ENCODE results near the gene ATG5.

ATG5 gene

GRCh38 chr6:106325336-106326178 is at the start of gene ATG5:
TSS of gene ATG5 (minus strand) at chr6:106325760. CDS start at chr6:106316208, 9,552 bp downstream.
- peak; percentile 100 for DNase-seq (ENCODE audit: low read depth)

DNA sequence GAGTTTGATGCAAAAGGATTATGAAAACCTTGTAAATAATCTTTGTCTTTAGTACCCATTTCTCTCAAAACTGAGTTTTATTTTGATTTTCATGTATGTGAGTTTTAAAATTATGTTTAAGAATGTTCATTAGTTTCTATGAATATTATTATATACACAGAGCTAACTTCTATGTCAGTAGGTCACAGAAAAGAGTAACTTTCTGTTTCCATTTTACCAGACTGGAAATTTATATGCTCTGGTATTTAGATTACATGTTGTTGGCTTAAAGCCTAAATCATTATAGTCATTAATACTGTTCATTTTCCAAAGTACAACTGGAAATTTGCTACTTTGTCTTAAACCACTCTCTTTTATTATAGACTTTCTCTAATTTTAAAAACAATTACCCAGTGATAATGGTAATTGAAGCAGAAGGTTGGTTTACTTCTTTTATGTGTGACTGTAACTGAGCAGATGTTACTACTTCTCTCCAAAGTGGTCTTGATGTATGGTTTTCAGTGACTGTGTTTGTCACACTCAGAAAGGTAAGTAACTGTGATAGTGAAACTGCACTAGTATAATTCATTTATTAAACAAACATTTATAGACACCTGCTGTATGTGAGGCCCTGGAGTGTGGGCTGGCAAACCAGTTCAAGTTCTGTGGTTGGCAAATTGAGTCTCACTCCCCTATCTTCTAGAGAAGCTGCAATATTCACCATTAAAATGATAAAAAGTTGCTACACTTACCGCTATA is 48.1 kb upstream of the ATG5 start:
- no peak for DNase-seq (ENCODE audit: low read depth)

DNA sequence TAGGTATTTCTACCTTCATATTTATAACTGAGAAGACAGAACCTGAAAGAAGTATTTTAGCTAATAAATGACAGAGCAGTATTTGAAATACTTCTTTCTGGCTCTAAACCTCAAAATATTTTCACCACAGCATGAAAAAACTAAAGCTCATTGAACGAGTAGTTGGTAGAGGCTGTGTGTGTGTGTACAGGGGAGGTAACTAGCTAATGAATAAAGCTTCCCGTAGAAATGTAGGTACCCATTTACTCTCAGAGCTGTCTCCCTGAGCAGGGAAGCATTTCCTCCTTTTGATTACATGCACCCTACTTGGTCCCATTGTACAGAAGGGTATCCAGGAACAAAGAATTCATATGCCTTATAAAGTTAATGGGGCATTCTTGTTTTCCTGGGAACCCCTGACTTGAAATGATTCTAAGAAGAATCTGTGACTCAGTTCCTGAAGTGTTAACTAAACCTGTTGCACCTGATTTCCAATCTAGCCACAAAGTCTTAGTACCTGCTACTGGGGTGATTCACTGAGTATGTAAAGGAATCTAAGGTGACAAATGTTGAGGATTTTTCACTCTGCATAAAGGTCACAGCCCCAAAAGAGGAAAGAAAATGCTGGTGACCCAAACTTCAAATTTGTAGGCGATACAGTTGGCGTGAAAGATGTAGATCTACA is 47.4 kb upstream of the ATG5 start:
- DNase-seq (ENCODE audit: low read depth), result no peak

GRCh38 chr6:106370639-106371038 is 45.1 kb upstream of the ATG5 start:
- no peak for DNase-seq (ENCODE audit: low read depth)

DNA sequence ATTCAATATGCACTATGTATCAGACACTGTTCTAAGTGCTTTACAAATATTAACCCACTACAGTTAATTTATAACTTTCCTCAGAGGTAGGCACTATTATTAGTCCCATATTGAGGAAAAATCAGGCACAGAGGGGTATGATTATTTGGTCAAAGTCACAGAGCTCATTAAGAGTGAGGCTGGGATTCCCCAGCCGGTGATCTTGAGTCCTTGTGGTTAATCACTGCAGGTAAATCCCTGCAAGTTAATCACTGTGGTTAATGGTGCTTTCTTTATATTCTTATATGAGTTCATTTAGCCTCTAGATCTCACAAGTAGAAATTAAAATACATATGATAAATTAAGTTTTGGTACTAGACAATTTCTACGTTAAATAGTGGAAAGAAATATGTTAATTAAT is 44.2 kb upstream of the ATG5 start:
- DNase-seq (ENCODE audit: low read depth), result no peak

GRCh38 chr6:106363401-106364138 is 38.0 kb upstream of the ATG5 start:
- DNase-seq (ENCODE audit: low read depth), result no peak

DNA sequence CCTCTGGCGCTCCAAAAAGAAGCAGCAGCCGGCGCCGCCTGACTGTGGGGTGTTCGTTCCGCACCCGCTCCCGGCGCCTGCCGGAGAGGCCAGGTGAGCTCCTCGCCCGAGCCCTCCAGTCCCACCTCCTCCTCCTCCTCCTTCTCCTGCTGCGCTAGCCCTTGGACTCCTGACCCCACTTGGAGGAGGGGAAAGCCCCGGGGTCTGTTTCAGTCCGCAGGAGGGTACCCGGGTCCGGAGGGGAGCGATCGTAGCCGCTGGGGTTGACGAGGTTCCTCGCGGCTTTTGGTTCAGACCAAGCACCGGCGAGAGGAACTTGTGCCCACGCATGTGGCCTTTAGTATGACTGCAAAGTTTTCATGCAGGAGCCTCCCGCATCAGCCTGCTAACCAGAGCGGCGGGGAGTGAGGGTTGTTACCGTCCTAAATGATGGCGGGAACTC is 35.5 kb upstream of the ATG5 start:
- no peak for DNase-seq (ENCODE audit: low read depth)

GRCh38 chr6:106360410-106360988 is 34.9 kb upstream of the ATG5 start, which contains the start of gene CRYBG1:
TSS of gene CRYBG1 (plus strand) at chr6:106360717. CDS start at chr6:106360909, 192 bp downstream.
- DNase-seq (ENCODE audit: low read depth), result no peak

GRCh38 chr6:106359959-106360409 is 34.4 kb upstream of the ATG5 start:
- no peak for DNase-seq (ENCODE audit: low read depth)

- DNase-seq (ENCODE audit: low read depth), result no peak
These were observed 30.8 kb upstream of the ATG5 start for GRCh38 chr6:106356378-106356777.

GRCh38 chr6:106347219-106347618 is 21.7 kb upstream of the ATG5 start:
- DNase-seq (ENCODE audit: low read depth), result no peak

- no peak for DNase-seq (ENCODE audit: low read depth)
These were observed 13.9 kb upstream of the ATG5 start for GRCh38 chr6:106339334-106340029.

DNA sequence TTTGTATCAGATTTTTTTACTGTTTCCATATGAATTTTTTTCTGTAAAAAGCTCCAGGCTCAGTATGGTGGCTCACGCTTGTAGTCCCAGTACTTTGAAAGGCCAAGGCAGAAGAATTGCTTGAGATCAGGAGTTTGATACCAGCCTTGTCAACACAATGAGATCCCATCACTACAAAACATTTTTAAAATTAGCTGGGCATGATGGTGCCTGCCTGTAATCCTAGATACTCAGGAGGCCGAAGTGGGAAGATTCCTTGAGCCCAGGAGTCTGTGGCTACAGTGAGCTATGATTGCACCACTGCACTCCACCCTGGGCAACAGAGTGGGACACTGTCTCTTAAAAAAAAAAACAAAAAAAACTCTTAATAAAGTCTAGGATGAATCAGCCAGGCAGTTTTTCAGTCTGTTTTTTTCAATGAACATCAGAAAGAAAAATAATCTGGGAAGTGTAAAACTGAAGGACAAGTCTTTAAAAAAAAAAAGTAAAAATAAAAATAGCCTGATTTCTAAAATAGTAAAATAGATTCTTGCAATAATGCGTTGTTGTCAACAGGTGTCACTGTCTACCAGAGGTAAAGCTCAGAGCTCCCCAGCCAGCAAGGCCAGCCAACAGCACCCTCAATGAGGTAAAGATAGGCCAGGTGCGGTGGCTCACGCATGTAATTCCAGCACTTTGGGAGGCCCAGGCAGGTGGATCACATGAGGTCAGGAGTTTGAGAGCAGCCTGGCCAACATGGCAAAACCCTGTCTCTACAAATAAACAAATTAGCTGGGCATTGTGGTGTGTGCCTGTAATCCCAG is 9.3 kb upstream of the ATG5 start:
- no peak for DNase-seq (ENCODE audit: low read depth)

DNA sequence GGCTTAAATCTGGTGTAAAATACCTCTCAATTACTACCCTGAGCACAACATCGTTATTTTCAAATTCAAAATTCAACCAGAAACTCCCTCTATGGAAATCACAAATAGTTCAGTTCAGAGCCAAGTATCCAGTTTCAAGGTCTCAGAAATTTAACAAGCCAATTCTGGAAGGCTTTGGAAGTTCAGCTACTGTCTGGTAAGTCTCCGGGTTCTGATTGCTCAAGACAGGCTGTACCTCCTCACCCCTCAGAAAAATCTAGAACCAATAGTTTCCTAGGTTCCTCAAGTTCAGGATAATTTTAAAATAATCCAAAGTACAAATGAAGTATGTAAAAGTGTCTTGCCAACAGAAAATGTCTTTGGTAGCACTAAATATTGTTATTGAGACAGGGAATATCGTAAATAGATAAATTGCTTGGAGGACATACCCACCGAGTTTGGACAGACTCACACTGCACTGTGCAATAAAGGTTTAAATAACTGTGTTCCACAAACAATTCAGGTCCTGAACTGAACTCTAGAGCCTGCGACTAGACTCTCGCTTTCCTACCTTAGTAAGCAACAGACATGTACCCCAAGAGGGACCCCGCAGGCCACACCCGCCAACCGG is 729 bp downstream of the ATG5 start:
- no peak for DNase-seq (ENCODE audit: low read depth)

DNA sequence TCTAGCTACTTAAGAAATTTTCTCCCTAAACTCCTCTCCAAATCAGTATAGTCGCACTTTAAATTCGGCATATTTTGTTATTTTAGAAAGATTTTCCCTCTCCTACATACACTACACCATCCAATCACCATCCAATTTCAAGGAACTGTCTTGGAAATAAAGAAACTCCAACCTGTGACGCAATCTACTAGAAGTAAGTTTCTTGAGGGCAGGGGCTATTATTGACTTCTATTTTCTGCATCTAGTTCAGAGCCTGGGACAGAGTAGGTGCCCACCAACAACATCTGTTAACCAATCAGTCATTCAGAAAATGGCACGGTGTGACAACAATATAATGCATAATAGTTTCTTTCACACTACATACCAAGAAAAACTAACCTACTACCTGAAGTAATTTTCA is 3.6 kb downstream of the ATG5 start:
- no peak for DNase-seq (ENCODE audit: low read depth)

DNA sequence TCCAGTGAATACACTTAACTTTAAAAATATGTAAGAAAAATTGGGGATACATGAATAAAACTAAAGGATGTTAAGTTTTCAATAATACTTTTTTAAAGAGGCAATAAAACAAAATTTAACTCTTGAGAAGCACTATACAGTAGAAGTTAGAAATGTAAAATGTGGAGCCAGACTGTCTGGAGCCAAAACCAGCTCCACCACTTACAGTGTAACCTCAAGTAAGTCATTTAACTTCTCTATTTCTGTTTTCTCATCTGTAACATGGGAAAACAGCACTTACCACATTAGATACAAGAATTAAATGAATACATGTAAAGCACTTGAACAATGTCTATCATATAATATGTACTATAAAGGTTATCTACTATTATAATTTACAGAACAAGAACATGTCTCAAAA is 6.7 kb downstream of the ATG5 start:
- DNase-seq (ENCODE audit: low read depth), result no peak

- DNase-seq (ENCODE audit: low read depth), result no peak
These were observed 7.5 kb downstream of the ATG5 start for GRCh38 chr6:106318061-106318460.

DNA sequence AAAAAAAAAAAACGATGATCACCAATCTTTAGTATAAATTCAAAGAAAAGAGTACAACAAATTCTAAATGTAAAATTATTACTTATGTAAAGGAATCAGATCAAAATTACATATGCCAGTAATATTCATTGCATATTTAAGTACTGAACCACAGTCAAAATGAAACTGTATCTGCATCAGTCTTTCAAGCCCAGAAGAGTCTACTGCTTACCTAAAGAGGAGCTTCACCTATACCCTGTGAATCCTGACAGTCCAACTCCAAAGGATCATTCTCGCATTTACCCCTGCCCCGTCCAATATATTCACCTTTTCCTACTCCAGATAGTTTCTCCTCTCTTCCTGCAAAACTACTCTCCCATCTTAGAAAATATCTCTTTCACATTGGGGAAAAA is 9.2 kb downstream of the ATG5 start:
- DNase-seq (ENCODE audit: low read depth), result no peak

- no peak for DNase-seq (ENCODE audit: low read depth)
These were observed 9.7 kb downstream of the ATG5 start for GRCh38 chr6:106315765-106316374.
